GM13976 (cell line): ENCODE data around the gene PNPO.

Experiments
- DNase-seq: peaks from one replicate; pipeline ENCODE4 v3.0.0; 2012; ENCODE audit warnings: low spot score
- in situ Hi-C: fragments of 300-500 bp; cut with MboI; formaldehyde crosslinking; loops from one replicate; pipeline ENCODE4 v1.12.0; 2022; ENCODE audit warnings: low sequenced_read_pairs, mixed read lengths, inconsistent platforms; ENCODE audit not compliant: unreplicated experiment
- TF ChIP-seq, protein P1 (sequence below): IDR thresholded peaks from 2 replicates; pipeline ENCODE4 v1.5.1; 2012; ENCODE audit warnings: borderline replicate concordance, mild to moderate bottlenecking; ENCODE audit not compliant: insufficient read depth; ENCODE audit errors: extremely low read depth, missing control alignments, control extremely low read depth

PNPO gene

DNA sequence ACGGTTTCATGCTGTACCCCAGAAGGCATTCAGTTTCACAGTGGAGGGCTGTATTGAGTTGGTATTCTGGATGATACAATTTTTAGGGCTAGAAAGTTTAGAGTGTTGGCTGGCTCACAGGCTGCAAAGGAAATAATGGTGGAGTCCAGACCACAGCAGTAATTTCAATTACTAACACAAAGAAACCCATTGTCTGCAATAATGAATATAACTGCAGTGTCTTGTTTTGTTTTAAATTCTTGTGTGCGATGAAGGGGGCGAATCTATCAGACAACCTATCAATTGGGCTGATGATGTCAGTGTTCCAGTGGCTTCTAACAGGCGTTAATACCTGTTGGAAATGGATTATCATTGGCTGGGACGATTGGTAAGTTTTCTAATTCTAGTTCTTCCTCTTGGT, 43.8 kb upstream of the PNPO start:
- TF ChIP-seq, protein P1, sequence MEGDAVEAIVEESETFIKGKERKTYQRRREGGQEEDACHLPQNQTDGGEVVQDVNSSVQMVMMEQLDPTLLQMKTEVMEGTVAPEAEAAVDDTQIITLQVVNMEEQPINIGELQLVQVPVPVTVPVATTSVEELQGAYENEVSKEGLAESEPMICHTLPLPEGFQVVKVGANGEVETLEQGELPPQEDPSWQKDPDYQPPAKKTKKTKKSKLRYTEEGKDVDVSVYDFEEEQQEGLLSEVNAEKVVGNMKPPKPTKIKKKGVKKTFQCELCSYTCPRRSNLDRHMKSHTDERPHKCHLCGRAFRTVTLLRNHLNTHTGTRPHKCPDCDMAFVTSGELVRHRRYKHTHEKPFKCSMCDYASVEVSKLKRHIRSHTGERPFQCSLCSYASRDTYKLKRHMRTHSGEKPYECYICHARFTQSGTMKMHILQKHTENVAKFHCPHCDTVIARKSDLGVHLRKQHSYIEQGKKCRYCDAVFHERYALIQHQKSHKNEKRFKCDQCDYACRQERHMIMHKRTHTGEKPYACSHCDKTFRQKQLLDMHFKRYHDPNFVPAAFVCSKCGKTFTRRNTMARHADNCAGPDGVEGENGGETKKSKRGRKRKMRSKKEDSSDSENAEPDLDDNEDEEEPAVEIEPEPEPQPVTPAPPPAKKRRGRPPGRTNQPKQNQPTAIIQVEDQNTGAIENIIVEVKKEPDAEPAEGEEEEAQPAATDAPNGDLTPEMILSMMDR: no peak
- in situ Hi-C loops: no loop called here
- no peak for DNase-seq

DNA sequence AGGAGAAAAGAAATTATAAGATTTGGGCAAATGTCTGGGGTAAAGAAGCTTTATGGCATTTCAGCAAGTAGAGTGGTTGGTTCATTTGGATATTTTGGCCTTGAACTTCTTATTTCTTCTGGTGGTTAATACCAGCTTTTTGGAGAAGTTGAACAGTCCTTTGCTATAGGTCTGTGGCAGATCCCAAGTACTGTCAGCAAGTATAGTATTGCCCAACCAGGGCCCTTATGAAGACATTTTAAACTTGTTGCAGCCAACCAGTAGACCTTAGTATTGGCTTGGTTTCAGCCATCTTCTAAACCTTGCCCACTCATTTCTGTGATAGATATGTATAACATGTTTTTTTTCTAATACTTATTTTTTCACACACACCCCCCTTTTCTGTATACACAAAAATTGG, 43.1 kb upstream of the PNPO start:
- in situ Hi-C loops: no loop called here
- TF ChIP-seq, protein P1: no peak
- no peak for DNase-seq

DNA sequence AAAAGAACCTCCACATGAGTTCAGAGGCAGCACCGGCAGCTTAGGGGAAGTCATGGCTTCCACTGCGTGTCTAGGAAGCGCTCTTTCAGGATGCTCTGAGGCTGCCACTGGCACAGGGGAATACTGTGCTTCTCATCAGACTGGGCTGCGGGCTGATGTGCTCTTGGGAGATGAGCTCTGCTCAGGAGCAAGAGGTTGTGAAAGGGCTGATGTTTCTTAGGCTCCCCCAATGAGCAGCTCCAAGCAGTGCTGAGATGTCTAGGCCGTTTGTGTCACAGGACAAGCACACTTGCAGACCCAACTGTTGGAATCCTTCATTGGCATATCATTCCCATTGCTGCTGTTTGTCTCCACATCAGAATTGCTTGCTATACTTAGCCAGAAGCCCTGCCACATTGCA, 41.7 kb upstream of the PNPO start:
- in situ Hi-C loops: no loop called here
- TF ChIP-seq, protein P1: no peak
- no peak for DNase-seq

DNA sequence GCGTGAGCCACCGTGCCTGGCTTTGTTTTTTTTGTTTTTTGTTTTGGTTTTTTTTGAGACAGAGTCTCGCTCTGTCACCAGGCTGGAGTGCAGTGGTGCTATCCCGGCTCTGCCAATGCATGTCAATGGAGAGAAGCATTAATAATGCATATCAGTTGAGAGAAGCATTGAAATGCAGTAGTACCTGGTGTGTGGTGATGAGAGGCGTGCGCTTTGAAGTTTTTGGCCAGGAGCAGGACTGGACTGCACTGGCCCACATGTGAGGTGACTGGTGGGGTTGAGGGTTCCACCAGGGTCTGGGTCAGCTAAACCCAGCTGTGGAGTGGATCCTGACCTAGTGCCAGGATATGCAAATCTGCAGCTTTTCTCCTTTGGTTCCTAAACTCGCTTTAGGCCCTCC, 39.9 kb upstream of the PNPO start:
- TF ChIP-seq, protein P1: no peak
- in situ Hi-C loops: no loop called here
- no peak for DNase-seq

DNA sequence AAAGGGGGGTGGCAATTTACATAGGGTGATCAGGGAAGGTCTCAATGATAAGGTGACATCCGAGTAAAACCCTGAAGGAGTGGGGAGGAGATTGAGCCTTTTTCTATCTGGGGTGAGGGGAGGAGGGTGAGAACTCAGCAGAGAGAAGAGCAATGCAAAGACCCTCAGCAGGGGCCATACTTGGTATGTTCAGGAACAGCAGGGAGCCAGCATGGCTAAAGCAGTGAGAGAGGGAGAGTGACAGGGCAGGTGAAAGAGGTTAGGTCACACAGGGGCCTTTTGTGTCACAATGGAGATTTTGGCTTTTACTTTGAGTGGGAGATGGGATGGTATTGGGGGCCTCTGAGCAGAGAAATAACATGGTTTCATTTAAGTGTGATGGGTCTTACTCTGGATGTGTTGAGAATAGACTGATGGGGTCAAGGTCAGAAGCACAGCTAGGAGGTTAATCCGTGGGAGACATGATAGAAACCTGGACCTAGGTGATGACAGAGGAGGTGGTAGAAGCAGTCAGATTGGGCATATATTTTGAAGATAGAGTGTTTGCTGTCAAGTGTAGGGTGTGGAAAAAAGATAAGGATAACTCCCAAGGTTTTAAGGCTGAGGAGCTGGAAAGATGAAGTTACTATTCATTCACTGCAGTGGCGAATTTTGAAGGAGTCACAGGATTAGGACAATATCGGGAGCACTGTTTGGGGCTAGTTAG, 39.2 kb upstream of the PNPO start:
- in situ Hi-C loops: no loop called here
- no peak for DNase-seq
- TF ChIP-seq, protein P1: no peak

DNA sequence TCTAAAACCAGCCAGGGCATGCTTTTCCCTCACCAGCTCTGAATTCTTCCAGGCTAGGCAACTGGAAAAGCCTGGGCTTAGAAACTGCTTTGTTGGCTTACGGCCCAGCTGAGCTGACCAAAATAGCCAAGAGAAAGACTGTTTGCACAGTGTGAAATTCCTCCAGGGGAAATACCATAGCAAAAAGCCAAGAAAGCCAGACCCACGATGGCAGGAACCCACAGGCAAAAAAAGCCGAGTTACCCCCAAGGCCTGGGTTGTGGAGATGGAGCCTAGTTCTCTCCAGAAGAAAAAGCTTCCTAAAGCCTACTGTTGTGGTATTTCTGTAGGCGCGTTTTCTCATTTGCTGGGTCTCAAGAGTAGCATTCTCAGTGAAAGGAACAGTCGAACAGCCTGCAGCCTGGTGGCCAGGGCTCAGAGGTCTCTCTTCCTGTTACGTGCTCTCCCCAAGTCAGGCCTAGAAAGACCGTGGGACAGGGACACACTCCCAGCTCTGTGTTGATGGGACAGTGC, 36.1 kb upstream of the PNPO start:
- no peak for DNase-seq
- TF ChIP-seq, protein P1: no peak
- in situ Hi-C loops: no loop called here
